Ishikawa (cell line): Measurements from ENCODE around the gene GABRD.

Experiments used
- CEBPB ChIP-seq: IDR thresholded peaks from 2 replicates; pipeline ENCODE4 v1.6.1; 2012
- CREB1 ChIP-seq: IDR thresholded peaks from 2 replicates; pipeline ENCODE4 v1.6.1; 2012; ENCODE audit warnings: low read depth
- EGR1 ChIP-seq: IDR thresholded peaks from 2 replicates; pipeline ENCODE4 v1.6.1; 2012
- EP300 ChIP-seq: IDR thresholded peaks from 2 replicates; pipeline ENCODE4 v1.6.1; 2012; ENCODE audit warnings: borderline replicate concordance
- FOXM1 ChIP-seq: IDR thresholded peaks from 2 replicates; pipeline ENCODE4 v1.6.1; 2012; ENCODE audit warnings: low read depth, borderline replicate concordance
- MAX ChIP-seq: IDR thresholded peaks from 2 replicates; pipeline ENCODE4 v1.6.1; 2012
- NFIC ChIP-seq: IDR thresholded peaks from 2 replicates; pipeline ENCODE4 v1.6.1; 2012
- REST ChIP-seq: IDR thresholded peaks from 2 replicates; pipeline ENCODE4 v1.6.1; 2012; ENCODE audit warnings: low read depth, mild to moderate bottlenecking
- TAF1 ChIP-seq: IDR thresholded peaks from 2 replicates; pipeline ENCODE4 v1.6.1; 2012; ENCODE audit warnings: low read depth, mild to moderate bottlenecking
- TCF12 ChIP-seq: IDR thresholded peaks from 2 replicates; pipeline ENCODE4 v1.6.1; 2012; ENCODE audit warnings: low read depth
- TEAD4 ChIP-seq: IDR thresholded peaks from 2 replicates; pipeline ENCODE4 v1.6.1; 2012
- USF1 ChIP-seq: IDR thresholded peaks from 2 replicates; pipeline ENCODE4 v1.6.1; 2012
- YY1 ChIP-seq: IDR thresholded peaks from 2 replicates; pipeline ENCODE4 v1.6.1; 2012; ENCODE audit warnings: low read depth
- ZBTB7A ChIP-seq: IDR thresholded peaks from 2 replicates; pipeline ENCODE4 v1.6.1; 2012; ENCODE audit warnings: low read depth

- no peak for TF ChIP-seq EP300
- no peak for TF ChIP-seq YY1
- no peak for TF ChIP-seq FOXM1
- no peak for TF ChIP-seq CEBPB
- TF ChIP-seq TAF1: no peak
- TF ChIP-seq REST: no peak
- no peak for TF ChIP-seq NFIC
- no peak for TF ChIP-seq EGR1
- no peak for TF ChIP-seq MAX
- no peak for TF ChIP-seq TEAD4
- TF ChIP-seq CREB1: no peak
- no peak for TF ChIP-seq TCF12
- no peak for TF ChIP-seq USF1
- TF ChIP-seq ZBTB7A: no peak
Measured at GRCh38 chr1:1982379-1983232, 36.5 kb upstream of the GABRD start.
